Upper lobe of left lung (tissue), 6 donors: ENCODE measurements around the gene RIMBP3C. TPM values are rescaled to one million over a fixed set of nuclear protein-coding genes. Genes with fewer than 3 reads are reported as not detected.
"Not testable (repeated sequence)": the region's sequence is repeated elsewhere in the genome, so short reads cannot be mapped to it uniquely, and the experiment has no call there.

Source experiments
- ATAC-seq, 2 donors: fragments of 200-7000 bp; cut with Tn5 transposase; one replicate each; pipeline ENCODE4 v1.9.1; 2022; ENCODE audit warnings: mild to moderate bottlenecking in 2 of 2, moderate library complexity in 2 of 2; ENCODE audit not compliant: low FRiP score in 2 of 2
- DNase-seq, 2 donors: peaks; one replicate each; pipeline ENCODE4 v3.0.0-alpha.2; 2019 to 2020
- H3K27ac ChIP-seq, 4 donors: fragments of 200-600 bp; sonication (generic); one replicate each; pipeline ENCODE4 v1.5.1; 2016 to 2019
- H3K27me3 ChIP-seq, 4 donors: fragments of 200-600 bp; sonication (generic); one replicate each; pipeline ENCODE4 v1.5.1; 2017 to 2019
- H3K36me3 ChIP-seq, 4 donors: fragments of 200-600 bp; sonication (generic); one replicate each; pipeline ENCODE4 v1.5.1; 2016 to 2019
- H3K4me1 ChIP-seq, 4 donors: fragments of 200-600 bp; sonication (generic); one replicate each; pipeline ENCODE4 v1.5.1; 2018 to 2019
- H3K4me3 ChIP-seq, 4 donors: fragments of 200-600 bp; sonication (generic); one replicate each; pipeline ENCODE4 v1.5.1; 2017 to 2019; ENCODE audit warnings: mild to moderate bottlenecking in 2 of 4, moderate library complexity in 1 of 4
- H3K9me3 ChIP-seq, 4 donors: fragments of 200-600 bp; sonication (generic); one replicate each; pipeline ENCODE4 v1.5.1; 2018 to 2019
- CTCF ChIP-seq, 6 experiments: fragments of 450-650 bp in 4 of 6; fragments of 200-600 bp in 2 of 6; sonication (generic) in 2 of 6; IDR thresholded peaks; one replicate each; pipeline ENCODE4 v1.5.1; 2016 to 2019; ENCODE audit warnings: antibody characterized with exemption in 6 of 6
- EP300 ChIP-seq, 4 donors: sonication (generic); formaldehyde crosslinking; IDR thresholded peaks; one replicate each; pipeline ENCODE4 v1.5.1; 2017; ENCODE audit warnings: antibody characterized with exemption in 4 of 4, control low read depth in 2 of 4
- POLR2A ChIP-seq, 4 donors: fragments of 450-650 bp; IDR thresholded peaks; one replicate each; pipeline ENCODE4 v1.5.1; 2016 to 2017; ENCODE audit warnings: antibody characterized with exemption in 4 of 4, mild to moderate bottlenecking in 2 of 4
- POLR2AphosphoS5 ChIP-seq, 2 donors: sonication (generic); formaldehyde crosslinking; IDR thresholded peaks; one replicate each; pipeline ENCODE4 v1.5.1; 2017; ENCODE audit warnings: antibody characterized with exemption in 2 of 2
- WGBS, 2 donors: methylation state at CpG; one replicate each; pipeline ENCODE4 v1.1.5; 2017 to 2018; 5-methylcytosine and 5-hydroxymethylcytosine counted together
- total RNA-seq, 6 donors: library from RNA; depleted of rRNA in 4 of 6; stranded (reverse); fragments of >200 nt in 4 of 6; gene quantifications; one replicate each; pipeline versions ENCODE4 v1.1.0 to v1.2.1, GENCODE V29; 2016 to 2021
- donor health status: DM: no; HTN: no; CAD: no; lungs with moderate emphysema.
- donor health status: DM: no; HTN: yes; CAD: no; lungs with severe emphysema.

The RIMBP3C gene
- total RNA-seq, 6 donors from 2014 or later = 0.10 to 1.0 (median 0.57) TPM; not detected in 1

GRCh38 chr22:21570398-21570797 lies 19.1 kb upstream of the RIMBP3C start:
- H3K27ac ChIP-seq = no peak overlapping the region

GRCh38 chr22:21569459-21570170 lies 18.4 kb upstream of the RIMBP3C start:
- Histone ChIP-seq H3K36me3 (no peaks in the 10 kb centered on the region), H3K27ac (no peak overlapping the region), H3K9me3 (no peaks in the 10 kb centered on the region), H3K4me1 (peaks cover 47 to 68% (median 54%) of the 10 kb centered on the region in 4 donors), H3K27me3 (no peaks in the 10 kb centered on the region), H3K4me3 (peak overlapping the region in 1 of 4 donors; percentile 72)
- 52 to 55% methylated on average over 8 of the region's 8 CpGs for WGBS, 2 donors
- DNase-seq (no peak), ATAC-seq (no peak)
- TF ChIP-seq POLR2AphosphoS5 (IDR thresholded peaks at IDR 0.05) (no peak), CTCF (IDR thresholded peaks at IDR 0.05) (no peak), POLR2A (IDR thresholded peaks at IDR 0.05) (no peak), EP300 (IDR thresholded peaks at IDR 0.05) (no peak)

More at GRCh38 chr22:21570398-21570797, 19.1 kb upstream of the RIMBP3C start:
- DNase-seq = no peak
- TF ChIP-seq POLR2A (IDR thresholded peaks at IDR 0.05) = no peak
- no peak for TF ChIP-seq EP300 (IDR thresholded peaks at IDR 0.05)
- TF ChIP-seq CTCF (IDR thresholded peaks at IDR 0.05) = no peak
- TF ChIP-seq POLR2AphosphoS5 (IDR thresholded peaks at IDR 0.05) = no peak
- Histone ChIP-seq H3K4me3 (peak overlapping the region in 1 of 4 donors; percentile 72), H3K4me1 (peaks cover 49 to 76% (median 59%) of the 10 kb centered on the region in 4 donors), H3K27me3 (no peaks in the 10 kb centered on the region), H3K9me3 (no peaks in the 10 kb centered on the region), H3K36me3 (no peaks in the 10 kb centered on the region)
- 55 to 65% methylated on average over 4 of the region's 4 CpGs for whole genome bisulfite sequencing, 2 donors
- no peak for ATAC-seq

- Histone ChIP-seq H3K4me3 (peak overlapping the region in 3 of 4 donors; percentile 72 to 93 (median 84)), H3K4me1 (peaks cover 41 to 62% (median 50%) of the 10 kb centered on the region in 4 donors), H3K27ac (peak overlapping the region; percentile 91 to 95 (median 94))
- not testable (repeated sequence) for H3K27me3 ChIP-seq, H3K36me3 ChIP-seq, DNase-seq, H3K9me3 ChIP-seq, ATAC-seq
- 51 to 54% methylated on average over 10 to 12 of the region's 12 CpGs for WGBS, 2 donors
These were observed 17.8 kb upstream of the RIMBP3C start for GRCh38 chr22:21569076-21569427.

- Histone ChIP-seq H3K4me3 (peak overlapping the region; percentile 58 to 93 (median 78)), H3K9me3 (no peaks in the 10 kb centered on the region), H3K27ac (peak overlapping the region; percentile 91 to 95 (median 94)), H3K27me3 (no peaks in the 10 kb centered on the region), H3K4me1 (peaks cover 36 to 57% (median 44%) of the 10 kb centered on the region in 4 donors), H3K36me3 (no peaks in the 10 kb centered on the region)
- DNase-seq = no peak
- WGBS, 2 donors = 3 to 5% methylated on average over 9 to 26 of the region's 26 CpGs
- peak; percentile 16 to 45 for ATAC-seq
- no peak for TF ChIP-seq POLR2A (IDR thresholded peaks at IDR 0.05)
- TF ChIP-seq EP300 (IDR thresholded peaks at IDR 0.05) = no peak
- TF ChIP-seq POLR2AphosphoS5 (IDR thresholded peaks at IDR 0.05) = no peak
- TF ChIP-seq CTCF (IDR thresholded peaks at IDR 0.05) = no peak
These were observed 17.2 kb upstream of the RIMBP3C start for GRCh38 chr22:21568347-21569075.
